Loucy (cell line): ENCODE results near the gene MCC.

ENCODE experiments used
- EZH2phosphoT487 ChIP-seq: fragments of 200-600 bp; IDR thresholded peaks from 2 replicates; pipeline ENCODE4 v1.6.1; 2018; ENCODE audit warnings: antibody characterized with exemption, mild to moderate bottlenecking, moderate library complexity, borderline replicate concordance
- TF ChIP-seq, protein P1 (sequence below): fragments of 200-600 bp; sonication (generic); conservative IDR thresholded peaks from 2 replicates; pipeline ENCODE4 v1.5.1; 2014; ENCODE audit warnings: mild to moderate bottlenecking, antibody characterized with exemption, low read length

DNA sequence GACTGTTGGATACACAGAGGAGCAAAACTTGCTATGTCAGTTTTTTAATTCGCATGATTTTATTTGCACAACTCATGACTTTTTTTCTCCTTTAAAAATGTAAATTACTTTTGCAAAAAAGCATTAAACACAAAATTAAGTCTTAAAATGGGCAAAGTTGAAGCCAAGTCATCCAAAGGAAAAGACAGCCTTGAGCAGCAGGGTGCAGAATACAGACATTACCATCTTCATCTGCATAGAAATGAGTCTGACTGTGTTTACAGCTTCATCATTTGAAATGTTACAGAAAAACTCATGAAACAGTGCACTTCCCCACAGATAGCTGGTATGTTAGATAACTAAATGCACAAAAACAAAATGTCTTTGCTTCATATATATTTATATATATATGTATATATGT, 154.8 kb downstream of the MCC start:
- TF ChIP-seq, protein P1, sequence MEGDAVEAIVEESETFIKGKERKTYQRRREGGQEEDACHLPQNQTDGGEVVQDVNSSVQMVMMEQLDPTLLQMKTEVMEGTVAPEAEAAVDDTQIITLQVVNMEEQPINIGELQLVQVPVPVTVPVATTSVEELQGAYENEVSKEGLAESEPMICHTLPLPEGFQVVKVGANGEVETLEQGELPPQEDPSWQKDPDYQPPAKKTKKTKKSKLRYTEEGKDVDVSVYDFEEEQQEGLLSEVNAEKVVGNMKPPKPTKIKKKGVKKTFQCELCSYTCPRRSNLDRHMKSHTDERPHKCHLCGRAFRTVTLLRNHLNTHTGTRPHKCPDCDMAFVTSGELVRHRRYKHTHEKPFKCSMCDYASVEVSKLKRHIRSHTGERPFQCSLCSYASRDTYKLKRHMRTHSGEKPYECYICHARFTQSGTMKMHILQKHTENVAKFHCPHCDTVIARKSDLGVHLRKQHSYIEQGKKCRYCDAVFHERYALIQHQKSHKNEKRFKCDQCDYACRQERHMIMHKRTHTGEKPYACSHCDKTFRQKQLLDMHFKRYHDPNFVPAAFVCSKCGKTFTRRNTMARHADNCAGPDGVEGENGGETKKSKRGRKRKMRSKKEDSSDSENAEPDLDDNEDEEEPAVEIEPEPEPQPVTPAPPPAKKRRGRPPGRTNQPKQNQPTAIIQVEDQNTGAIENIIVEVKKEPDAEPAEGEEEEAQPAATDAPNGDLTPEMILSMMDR, result no peak
- TF ChIP-seq EZH2phosphoT487, result no peak
